GM23248 (cell line): ENCODE results near the gene GABRR3. TPM values are rescaled to one million over a fixed set of nuclear protein-coding genes. Genes with fewer than 3 reads are reported as not detected.

Experiments
- DNase-seq: peaks from one replicate; pipeline ENCODE4 v3.0.0-alpha.2; 2015
- H2AFZ ChIP-seq: fragments of 200-600 bp; sonication (generic); 2 replicates; pipeline ENCODE4 v1.6.1; 2016; ENCODE audit warnings: antibody characterized with exemption
- H3F3A ChIP-seq: fragments of 200-600 bp; sonication (generic); 2 replicates; pipeline ENCODE4 v1.6.1; 2016; ENCODE audit warnings: mild to moderate bottlenecking, antibody characterized with exemption, mixed run types; ENCODE audit not compliant: insufficient read depth
- H3K27ac ChIP-seq: fragments of 200-600 bp; sonication (generic); 2 replicates; pipeline ENCODE4 v1.5.1; 2016; ENCODE audit warnings: mild to moderate bottlenecking
- H3K27me3 ChIP-seq: fragments of 200-600 bp; sonication (generic); replicated peaks from 2 replicates; pipeline ENCODE4 v1.6.1; 2016; ENCODE audit warnings: mild to moderate bottlenecking; ENCODE audit not compliant: insufficient read depth
- H3K36me3 ChIP-seq: fragments of 200-600 bp; sonication (generic); 2 replicates; pipeline ENCODE4 v1.6.1; 2016; ENCODE audit warnings: low read depth, mild to moderate bottlenecking
- H3K4me1 ChIP-seq: fragments of 200-600 bp; sonication (generic); 2 replicates; pipeline ENCODE4 v1.6.1; 2016; ENCODE audit warnings: mild to moderate bottlenecking; ENCODE audit not compliant: insufficient read depth
- H3K4me2 ChIP-seq: fragments of 200-600 bp; sonication (generic); one replicate; pipeline ENCODE4 v1.6.1; 2016; ENCODE audit warnings: mild to moderate bottlenecking; ENCODE audit not compliant: unreplicated experiment
- H3K4me3 ChIP-seq: fragments of 200-600 bp; sonication (generic); 2 replicates; pipeline ENCODE4 v1.5.1; 2016; ENCODE audit warnings: mild to moderate bottlenecking
- H3K79me2 ChIP-seq: fragments of 200-600 bp; sonication (generic); 2 replicates; pipeline ENCODE4 v1.6.1; 2016; ENCODE audit warnings: mild to moderate bottlenecking; ENCODE audit not compliant: insufficient read depth
- H3K9ac ChIP-seq: fragments of 200-600 bp; sonication (generic); 2 replicates; pipeline ENCODE4 v1.6.1; 2016; ENCODE audit warnings: mild to moderate bottlenecking
- H3K9me2 ChIP-seq: fragments of 200-600 bp; sonication (generic); 2 replicates; pipeline ENCODE4 v1.6.1; 2016; ENCODE audit warnings: mixed run types, mild to moderate bottlenecking, moderate library complexity; ENCODE audit not compliant: insufficient read depth
- H3K9me3 ChIP-seq: fragments of 200-600 bp; sonication (generic); one replicate; pipeline ENCODE4 v1.6.1; 2017; ENCODE audit warnings: low read depth
- H4K20me1 ChIP-seq: fragments of 200-600 bp; sonication (generic); 2 replicates; pipeline ENCODE4 v1.6.0; 2016; ENCODE audit not compliant: insufficient read depth
- EZH2 ChIP-seq: fragments of 200-600 bp; sonication (generic); IDR thresholded peaks from 2 replicates; pipeline ENCODE4 v1.6.1; 2018; ENCODE audit warnings: antibody characterized with exemption, mild to moderate bottlenecking; ENCODE audit not compliant: insufficient read depth, poor library complexity, severe bottlenecking
- EZH2phosphoT487 ChIP-seq: fragments of 200-600 bp; sonication (generic); IDR thresholded peaks from 2 replicates; pipeline ENCODE4 v1.6.1; 2018; ENCODE audit warnings: antibody characterized with exemption, moderate library complexity, mild to moderate bottlenecking, low read depth; ENCODE audit not compliant: insufficient read depth
- WGBS, 2 experiments: methylation state at CpG; one replicate each; pipeline ENCODE4 v1.1.6; 2015 to 2017; ENCODE audit warnings: low lambda C conversion rate in 2 of 2, low coverage in 1 of 2; ENCODE audit errors: missing lambda C conversion rate in 2 of 2; 5-methylcytosine and 5-hydroxymethylcytosine counted together
- in situ Hi-C: fragments of 300-500 bp; cut with MboI; formaldehyde crosslinking; loops from 2 replicates; pipeline ENCODE4 v1.15.0; 2020
- polyA plus RNA-seq: library from polyadenylated mRNA; unstranded; fragments of >200 nt; fragmentation: Nextera tagmentation; extraction: Ambion mirVana; gene quantifications from 2 replicates; pipeline ENCODE4 v1.2.1, GENCODE V29; 2016
- total RNA-seq: library from RNA; depleted of rRNA; stranded (reverse); fragments of >200 nt; shearing (Covaris generic); gene quantifications from 2 replicates; pipeline ENCODE4 v1.2.3, GENCODE V29; 2014

GABRR3 gene
- total and polyA plus RNA-seq, 2 experiments from 2014 or later = not detected

DNA sequence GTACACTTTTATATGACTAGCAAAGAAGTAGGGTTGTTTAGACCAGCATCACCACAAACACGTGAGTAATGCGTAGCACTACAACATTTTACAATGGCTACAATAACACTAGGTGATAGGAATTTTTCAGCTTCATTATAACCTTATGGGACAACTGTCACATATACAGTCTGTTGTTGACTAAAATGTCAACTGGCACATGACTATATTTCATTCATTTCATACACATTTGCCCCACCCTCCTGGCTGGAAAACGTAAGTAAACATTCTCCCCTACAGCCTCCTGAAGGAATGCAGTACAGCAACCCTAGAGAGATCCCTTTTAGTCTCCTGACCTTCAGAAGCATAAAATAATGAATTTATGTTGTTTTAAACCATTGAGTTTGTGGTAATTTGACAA, 79.1 kb downstream of the GABRR3 start:
- Histone ChIP-seq H3K27ac (no peak overlapping the region), H3F3A (peaks cover 10% of the 10 kb centered on the region; the same call in 1 of the 2 replicates), H3K27me3 (no peaks in the 10 kb centered on the region), H3K79me2 (peaks cover 9% of the 10 kb centered on the region; the same call in 1 of the 2 replicates), H3K9me2 (no peaks in the 10 kb centered on the region), H3K4me2 (no peak overlapping the region), H3K9me3 (no peaks in the 10 kb centered on the region), H2AFZ (no peak overlapping the region), H4K20me1 (no peaks in the 10 kb centered on the region), H3K4me1 (peaks cover 9% of the 10 kb centered on the region; the same call in 1 of the 2 replicates), H3K9ac (no peak overlapping the region), H3K36me3 (peaks cover 27% of the 10 kb centered on the region), H3K4me3 (no peak overlapping the region)
- whole genome bisulfite sequencing, 2 experiments = 92 to 93% methylated on average over 3 of the region's 3 CpGs
- no peak for DNase-seq
- in situ Hi-C loops = no loop called here
- no peak for TF ChIP-seq EZH2
- TF ChIP-seq EZH2phosphoT487 = no peak

GRCh38 chr3:97954228-97954827, 80.8 kb downstream of the GABRR3 start:
- H4K20me1 ChIP-seq = no peaks in the 10 kb centered on the region
- no peak overlapping the region for H3K27ac ChIP-seq
- no peak overlapping the region for H2AFZ ChIP-seq
- in situ Hi-C loops = no loop called here
- no peak overlapping the region for H3K4me2 ChIP-seq
- H3K9me2 ChIP-seq = no peaks in the 10 kb centered on the region
- H3K27me3 ChIP-seq = no peaks in the 10 kb centered on the region
- WGBS, 2 experiments = 97% methylated on average over 9 of the region's 9 CpGs
- peaks cover 9% of the 10 kb centered on the region; the same call in 1 of the 2 replicates for H3K4me1 ChIP-seq
- no peaks in the 10 kb centered on the region for H3K9me3 ChIP-seq
- H3K36me3 ChIP-seq = peaks cover 32% of the 10 kb centered on the region; the same call in 1 of the 2 replicates
- no peak for DNase-seq
- no peaks in the 10 kb centered on the region for H3K79me2 ChIP-seq
- H3K4me3 ChIP-seq = no peak overlapping the region
- TF ChIP-seq EZH2phosphoT487 (no peak), EZH2 (no peak)
- peaks cover 10% of the 10 kb centered on the region; the same call in 1 of the 2 replicates for H3F3A ChIP-seq
- no peak overlapping the region for H3K9ac ChIP-seq

- Histone ChIP-seq H3K9ac (peak overlapping the region; percentile 28; the same call in 1 of the 2 replicates), H3F3A (peaks cover 10% of the 10 kb centered on the region; the same call in 1 of the 2 replicates), H3K36me3 (peaks cover 35% of the 10 kb centered on the region; the same call in 1 of the 2 replicates), H3K4me2 (no peak overlapping the region), H2AFZ (no peak overlapping the region), H3K4me3 (no peak overlapping the region), H3K27me3 (no peaks in the 10 kb centered on the region), H3K9me2 (no peaks in the 10 kb centered on the region), H3K79me2 (no peaks in the 10 kb centered on the region), H3K4me1 (peaks cover 9% of the 10 kb centered on the region; the same call in 1 of the 2 replicates), H4K20me1 (no peaks in the 10 kb centered on the region), H3K9me3 (no peaks in the 10 kb centered on the region), H3K27ac (peak overlapping the region; percentile 62)
- DNase-seq = peak; percentile 23
- in situ Hi-C loops = no loop called here
- WGBS, 2 experiments = 50 to 61% methylated on average over 1 of the region's 1 CpG
- TF ChIP-seq EZH2 = no peak
- no peak for TF ChIP-seq EZH2phosphoT487
These were observed 82.2 kb downstream of the GABRR3 start for GRCh38 chr3:97952872-97953271.

GRCh38 chr3:97952280-97952679, 82.8 kb downstream of the GABRR3 start:
- TF ChIP-seq EZH2 (no peak), EZH2phosphoT487 (no peak)
- H2AFZ ChIP-seq = no peak overlapping the region
- DNase-seq = peak; percentile 83

More at GRCh38 chr3:97952280-97952679, 82.8 kb downstream of the GABRR3 start:
- Histone ChIP-seq H4K20me1 (no peaks in the 10 kb centered on the region), H3K27ac (peak overlapping the region; percentile 62), H3K4me2 (no peak overlapping the region), H3F3A (peaks cover 10% of the 10 kb centered on the region; the same call in 1 of the 2 replicates), H3K4me1 (peaks cover 9% of the 10 kb centered on the region; the same call in 1 of the 2 replicates), H3K4me3 (no peak overlapping the region), H3K36me3 (peaks cover 35% of the 10 kb centered on the region; the same call in 1 of the 2 replicates), H3K9me3 (no peaks in the 10 kb centered on the region), H3K9ac (peak overlapping the region; percentile 28; the same call in 1 of the 2 replicates), H3K79me2 (no peaks in the 10 kb centered on the region), H3K27me3 (no peaks in the 10 kb centered on the region), H3K9me2 (no peaks in the 10 kb centered on the region)
- in situ Hi-C loops = no loop called here
- WGBS, 2 experiments = 80 to 88% methylated on average over 3 of the region's 3 CpGs
